ENCODE data around the gene FRMD5.

DNA sequence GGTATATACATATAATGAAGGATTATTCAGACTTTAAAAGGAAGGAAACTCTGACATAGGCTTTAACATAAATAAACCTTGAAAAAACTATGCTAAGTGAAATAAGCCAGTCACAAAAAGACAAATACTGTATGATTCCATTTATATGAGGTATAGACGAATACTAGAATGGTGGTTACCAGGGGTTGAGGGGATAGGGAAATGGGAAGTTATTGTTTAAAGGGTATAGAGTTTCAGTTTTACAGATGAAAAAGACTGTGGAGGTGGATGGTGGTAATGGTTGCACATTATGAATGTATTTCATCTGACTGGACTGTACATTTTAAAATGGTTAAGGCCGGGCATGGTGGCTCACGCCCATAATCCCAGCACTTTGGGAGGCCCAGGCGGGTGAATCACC, 41.7 kb downstream of the FRMD5 start:
- TF ChIP-seq, protein P1, sequence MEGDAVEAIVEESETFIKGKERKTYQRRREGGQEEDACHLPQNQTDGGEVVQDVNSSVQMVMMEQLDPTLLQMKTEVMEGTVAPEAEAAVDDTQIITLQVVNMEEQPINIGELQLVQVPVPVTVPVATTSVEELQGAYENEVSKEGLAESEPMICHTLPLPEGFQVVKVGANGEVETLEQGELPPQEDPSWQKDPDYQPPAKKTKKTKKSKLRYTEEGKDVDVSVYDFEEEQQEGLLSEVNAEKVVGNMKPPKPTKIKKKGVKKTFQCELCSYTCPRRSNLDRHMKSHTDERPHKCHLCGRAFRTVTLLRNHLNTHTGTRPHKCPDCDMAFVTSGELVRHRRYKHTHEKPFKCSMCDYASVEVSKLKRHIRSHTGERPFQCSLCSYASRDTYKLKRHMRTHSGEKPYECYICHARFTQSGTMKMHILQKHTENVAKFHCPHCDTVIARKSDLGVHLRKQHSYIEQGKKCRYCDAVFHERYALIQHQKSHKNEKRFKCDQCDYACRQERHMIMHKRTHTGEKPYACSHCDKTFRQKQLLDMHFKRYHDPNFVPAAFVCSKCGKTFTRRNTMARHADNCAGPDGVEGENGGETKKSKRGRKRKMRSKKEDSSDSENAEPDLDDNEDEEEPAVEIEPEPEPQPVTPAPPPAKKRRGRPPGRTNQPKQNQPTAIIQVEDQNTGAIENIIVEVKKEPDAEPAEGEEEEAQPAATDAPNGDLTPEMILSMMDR (IDR thresholded peaks at IDR 0.05), result no peak
- TF ChIP-seq ZFX (IDR thresholded peaks at IDR 0.05; ENCODE audit: borderline replicate concordance), result no peak
